Stimulated activated memory B cell treated with anti-CD40 and anti-IgM and Interleukin-4, amounts not matched to agents 10 μg/mL and 1 μg/mL and 100 μg/mL, for 72 hours (primary cell): ENCODE data around the gene KIF1A.
"Not testable (repeated sequence)": the region's sequence is repeated elsewhere in the genome, so short reads cannot be mapped to it uniquely, and the experiment has no call there.

Experiments used
- ATAC-seq: fragments of 150-1000 bp; cut with Tn5 transposase; 2 replicates; pipeline ENCODE4 v1.10.0; 2021
- H3K27ac Mint-ChIP-seq: one replicate; pipeline ENCODE4 v1.8.0; 2022; ENCODE audit warnings: mild to moderate bottlenecking, mixed read lengths
- H3K27me3 Mint-ChIP-seq: one replicate; pipeline ENCODE4 v1.8.0; 2022; ENCODE audit warnings: mixed read lengths
- H3K36me3 Mint-ChIP-seq: one replicate; pipeline ENCODE4 v1.8.0; 2022; ENCODE audit warnings: mixed read lengths
- H3K4me1 Mint-ChIP-seq: one replicate; pipeline ENCODE4 v1.8.0; 2022; ENCODE audit warnings: mixed read lengths
- H3K4me3 Mint-ChIP-seq: one replicate; pipeline ENCODE4 v1.8.0; 2022; ENCODE audit warnings: mild to moderate bottlenecking, moderate library complexity, mixed read lengths
- H3K9me3 Mint-ChIP-seq: one replicate; pipeline ENCODE4 v1.8.0; 2022; ENCODE audit warnings: mixed read lengths

KIF1A gene

GRCh38 chr2:240852671-240853314 is 32.8 kb upstream of the KIF1A start:
- Mint-ChIP-seq H3K27ac (no peak overlapping the region), H3K9me3 (peaks cover 9% of the 10 kb centered on the region), H3K36me3 (no peaks in the 10 kb centered on the region), H3K4me1 (no peaks in the 10 kb centered on the region), H3K4me3 (no peak overlapping the region), H3K27me3 (peaks cover 27% of the 10 kb centered on the region)
- no peak for ATAC-seq

- Mint-ChIP-seq H3K4me1 (no peaks in the 10 kb centered on the region), H3K9me3 (peaks cover 11% of the 10 kb centered on the region), H3K27ac (no peak overlapping the region), H3K4me3 (no peak overlapping the region), H3K27me3 (peaks cover 19% of the 10 kb centered on the region), H3K36me3 (no peaks in the 10 kb centered on the region)
- ATAC-seq = peak; percentile 87
Measured at GRCh38 chr2:240851078-240851991, 31.3 kb upstream of the KIF1A start.

- Mint-ChIP-seq H3K27me3 (peaks cover 19% of the 10 kb centered on the region), H3K4me1 (no peaks in the 10 kb centered on the region), H3K4me3 (no peak overlapping the region), H3K36me3 (no peaks in the 10 kb centered on the region), H3K27ac (no peak overlapping the region), H3K9me3 (peaks cover 11% of the 10 kb centered on the region)
- ATAC-seq = no peak
Measured at GRCh38 chr2:240850756-240851077, 30.7 kb upstream of the KIF1A start.

- no peak overlapping the region for H3K4me3 Mint-ChIP-seq
- peaks cover 19% of the 10 kb centered on the region for H3K27me3 Mint-ChIP-seq
- ATAC-seq = no peak
- H3K27ac Mint-ChIP-seq = no peak overlapping the region
- H3K4me1 Mint-ChIP-seq = no peaks in the 10 kb centered on the region
- peaks cover 13% of the 10 kb centered on the region for H3K9me3 Mint-ChIP-seq
- H3K36me3 Mint-ChIP-seq = no peaks in the 10 kb centered on the region
Measured at GRCh38 chr2:240850026-240850425, 30.0 kb upstream of the KIF1A start.

- no peaks in the 10 kb centered on the region for H3K4me1 Mint-ChIP-seq
- no peak overlapping the region for H3K27ac Mint-ChIP-seq
- H3K36me3 Mint-ChIP-seq = no peaks in the 10 kb centered on the region
- H3K27me3 Mint-ChIP-seq = peaks cover 19% of the 10 kb centered on the region
- ATAC-seq = no peak
- H3K4me3 Mint-ChIP-seq = no peak overlapping the region
- peaks cover 14% of the 10 kb centered on the region for H3K9me3 Mint-ChIP-seq
Measured at GRCh38 chr2:240848900-240849680, 29.1 kb upstream of the KIF1A start.

GRCh38 chr2:240847817-240848216 is 27.8 kb upstream of the KIF1A start:
- H3K4me1 Mint-ChIP-seq = no peaks in the 10 kb centered on the region
- H3K36me3 Mint-ChIP-seq = no peaks in the 10 kb centered on the region
- H3K27me3 Mint-ChIP-seq = peaks cover 19% of the 10 kb centered on the region
- no peak overlapping the region for H3K4me3 Mint-ChIP-seq
- ATAC-seq = no peak
- H3K27ac Mint-ChIP-seq = no peak overlapping the region
- H3K9me3 Mint-ChIP-seq = peaks cover 13% of the 10 kb centered on the region

- ATAC-seq = no peak
- H3K27ac Mint-ChIP-seq = no peak overlapping the region
- H3K36me3 Mint-ChIP-seq = no peaks in the 10 kb centered on the region
- H3K9me3 Mint-ChIP-seq = peaks cover 13% of the 10 kb centered on the region
- no peaks in the 10 kb centered on the region for H3K4me1 Mint-ChIP-seq
- peaks cover 20% of the 10 kb centered on the region for H3K27me3 Mint-ChIP-seq
- H3K4me3 Mint-ChIP-seq = no peak overlapping the region
Measured at GRCh38 chr2:240846873-240847595, 27.0 kb upstream of the KIF1A start.

- not testable (repeated sequence) for H3K4me1 Mint-ChIP-seq, H3K27ac Mint-ChIP-seq, ATAC-seq, H3K4me3 Mint-ChIP-seq, H3K36me3 Mint-ChIP-seq
- H3K9me3 Mint-ChIP-seq = peaks cover 13% of the 10 kb centered on the region
- peaks cover 17% of the 10 kb centered on the region for H3K27me3 Mint-ChIP-seq
Measured at GRCh38 chr2:240846309-240846708, 26.3 kb upstream of the KIF1A start.

GRCh38 chr2:240840435-240841060 is 20.5 kb upstream of the KIF1A start:
- Mint-ChIP-seq H3K9me3 (peaks cover 6% of the 10 kb centered on the region), H3K27me3 (peaks cover 42% of the 10 kb centered on the region), H3K4me1 (no peaks in the 10 kb centered on the region), H3K4me3 (no peak overlapping the region), H3K27ac (no peak overlapping the region), H3K36me3 (no peaks in the 10 kb centered on the region)
- peak; percentile 32 for ATAC-seq

- Mint-ChIP-seq H3K4me1 (no peaks in the 10 kb centered on the region), H3K27me3 (peaks cover 45% of the 10 kb centered on the region), H3K27ac (no peak overlapping the region), H3K9me3 (no peaks in the 10 kb centered on the region), H3K36me3 (no peaks in the 10 kb centered on the region), H3K4me3 (no peak overlapping the region)
- ATAC-seq = no peak
Measured at GRCh38 chr2:240839152-240840143, 19.4 kb upstream of the KIF1A start.

- ATAC-seq = no peak
- H3K36me3 Mint-ChIP-seq = no peaks in the 10 kb centered on the region
- no peak overlapping the region for H3K27ac Mint-ChIP-seq
- H3K4me3 Mint-ChIP-seq = no peak overlapping the region
- H3K4me1 Mint-ChIP-seq = peaks cover under 1% of the 10 kb centered on the region
- H3K9me3 Mint-ChIP-seq = no peaks in the 10 kb centered on the region
- peaks cover 43% of the 10 kb centered on the region for H3K27me3 Mint-ChIP-seq
Measured at GRCh38 chr2:240837621-240838020, 17.6 kb upstream of the KIF1A start.

GRCh38 chr2:240836781-240837467 is 16.9 kb upstream of the KIF1A start:
- no peak overlapping the region for H3K4me3 Mint-ChIP-seq
- H3K4me1 Mint-ChIP-seq = peaks cover 7% of the 10 kb centered on the region
- ATAC-seq = no peak
- no peak overlapping the region for H3K27ac Mint-ChIP-seq
- no peaks in the 10 kb centered on the region for H3K36me3 Mint-ChIP-seq
- H3K9me3 Mint-ChIP-seq = no peaks in the 10 kb centered on the region
- H3K27me3 Mint-ChIP-seq = peaks cover 36% of the 10 kb centered on the region

GRCh38 chr2:240835528-240835927 is 15.5 kb upstream of the KIF1A start:
- peaks cover 31% of the 10 kb centered on the region for H3K27me3 Mint-ChIP-seq
- no peak for ATAC-seq
- H3K4me1 Mint-ChIP-seq = peaks cover 13% of the 10 kb centered on the region
- H3K36me3 Mint-ChIP-seq = no peaks in the 10 kb centered on the region
- H3K4me3 Mint-ChIP-seq = no peak overlapping the region
- H3K27ac Mint-ChIP-seq = no peak overlapping the region
- H3K9me3 Mint-ChIP-seq = no peaks in the 10 kb centered on the region
